Gastroesophageal sphincter (tissue), 3 donors: Measurements from ENCODE around the gene ISCA2.

Experiments
- EP300 ChIP-seq: sonication (generic); formaldehyde crosslinking; IDR thresholded peaks from one replicate; pipeline ENCODE4 v1.6.1; 2017; ENCODE audit warnings: antibody characterized with exemption, mild to moderate bottlenecking
- TF ChIP-seq, protein P1 (sequence below), 4 experiments: fragments of 200-600 bp in 2 of 4; fragments of 450-650 bp in 2 of 4; sonication (generic) in 1 of 4; IDR thresholded peaks; one replicate each; pipeline ENCODE4 v1.5.1; 2017 to 2019; ENCODE audit warnings: antibody characterized with exemption in 4 of 4, mild to moderate bottlenecking in 2 of 4, moderate library complexity in 2 of 4

- no peak for TF ChIP-seq EP300
- TF ChIP-seq, protein P1, sequence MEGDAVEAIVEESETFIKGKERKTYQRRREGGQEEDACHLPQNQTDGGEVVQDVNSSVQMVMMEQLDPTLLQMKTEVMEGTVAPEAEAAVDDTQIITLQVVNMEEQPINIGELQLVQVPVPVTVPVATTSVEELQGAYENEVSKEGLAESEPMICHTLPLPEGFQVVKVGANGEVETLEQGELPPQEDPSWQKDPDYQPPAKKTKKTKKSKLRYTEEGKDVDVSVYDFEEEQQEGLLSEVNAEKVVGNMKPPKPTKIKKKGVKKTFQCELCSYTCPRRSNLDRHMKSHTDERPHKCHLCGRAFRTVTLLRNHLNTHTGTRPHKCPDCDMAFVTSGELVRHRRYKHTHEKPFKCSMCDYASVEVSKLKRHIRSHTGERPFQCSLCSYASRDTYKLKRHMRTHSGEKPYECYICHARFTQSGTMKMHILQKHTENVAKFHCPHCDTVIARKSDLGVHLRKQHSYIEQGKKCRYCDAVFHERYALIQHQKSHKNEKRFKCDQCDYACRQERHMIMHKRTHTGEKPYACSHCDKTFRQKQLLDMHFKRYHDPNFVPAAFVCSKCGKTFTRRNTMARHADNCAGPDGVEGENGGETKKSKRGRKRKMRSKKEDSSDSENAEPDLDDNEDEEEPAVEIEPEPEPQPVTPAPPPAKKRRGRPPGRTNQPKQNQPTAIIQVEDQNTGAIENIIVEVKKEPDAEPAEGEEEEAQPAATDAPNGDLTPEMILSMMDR (IDR thresholded peaks at IDR 0.05): no peak
These were observed 45.9 kb downstream of the ISCA2 start for GRCh38 chr14:74539503-74539902.
